Osteocyte (in vitro differentiated cells): Measurements from ENCODE around the gene ZNF628. TPM values are rescaled to one million over a fixed set of nuclear protein-coding genes. Genes with fewer than 3 reads are reported as not detected.
A peak's percentile ranks its signal among the peaks of the same experiment; 100 is the strongest.
"Not testable (repeated sequence)": the region's sequence is repeated elsewhere in the genome, so short reads cannot be mapped to it uniquely, and the experiment has no call there.

ENCODE experiments used
- DNase-seq: peaks from one replicate; pipeline ENCODE4 v3.0.0; 2021; ENCODE audit warnings: mixed read lengths; ENCODE audit not compliant: unreplicated experiment; ENCODE audit errors: extremely low spot score
- H3K27ac Mint-ChIP-seq: one replicate; pipeline ENCODE4 v1.8.0; 2021; ENCODE audit warnings: mild to moderate bottlenecking, mixed read lengths; ENCODE audit not compliant: unreplicated experiment
- H3K27me3 Mint-ChIP-seq: one replicate; pipeline ENCODE4 v1.8.0; 2021; ENCODE audit warnings: mixed read lengths; ENCODE audit not compliant: unreplicated experiment
- H3K36me3 Mint-ChIP-seq: one replicate; pipeline ENCODE4 v1.8.0; 2021; ENCODE audit warnings: mixed read lengths; ENCODE audit not compliant: unreplicated experiment
- H3K4me1 Mint-ChIP-seq: one replicate; pipeline ENCODE4 v1.8.0; 2021; ENCODE audit warnings: mixed read lengths; ENCODE audit not compliant: unreplicated experiment
- H3K4me3 Mint-ChIP-seq: one replicate; pipeline ENCODE4 v1.8.0; 2021; ENCODE audit warnings: mild to moderate bottlenecking, moderate library complexity, mixed read lengths; ENCODE audit not compliant: unreplicated experiment
- H3K9me3 Mint-ChIP-seq: one replicate; pipeline ENCODE4 v1.8.0; 2021; ENCODE audit warnings: mixed read lengths; ENCODE audit not compliant: unreplicated experiment
- total RNA-seq: library from RNA; stranded (reverse); gene quantifications from 2 replicates; pipeline ENCODE4 v1.2.1, GENCODE V29; 2021
- TF ChIP-seq, protein P1 (sequence below): fragments of 200-600 bp; sonication (generic); IDR thresholded peaks from 2 replicates; pipeline ENCODE4 v1.5.0; 2021; ENCODE audit warnings: antibody characterized with exemption, mild to moderate bottlenecking, moderate library complexity

The ZNF628 gene
- total RNA-seq, 1 donor from 2014 or later: 11.6 TPM

- no peak overlapping the region for H3K4me3 Mint-ChIP-seq
- DNase-seq: no peak
- no peaks in the 10 kb centered on the region for H3K9me3 Mint-ChIP-seq
- no peak overlapping the region for H3K27ac Mint-ChIP-seq
- H3K27me3 Mint-ChIP-seq: peaks cover 53% of the 10 kb centered on the region
- peaks cover 10% of the 10 kb centered on the region for H3K4me1 Mint-ChIP-seq
- TF ChIP-seq, protein P1, sequence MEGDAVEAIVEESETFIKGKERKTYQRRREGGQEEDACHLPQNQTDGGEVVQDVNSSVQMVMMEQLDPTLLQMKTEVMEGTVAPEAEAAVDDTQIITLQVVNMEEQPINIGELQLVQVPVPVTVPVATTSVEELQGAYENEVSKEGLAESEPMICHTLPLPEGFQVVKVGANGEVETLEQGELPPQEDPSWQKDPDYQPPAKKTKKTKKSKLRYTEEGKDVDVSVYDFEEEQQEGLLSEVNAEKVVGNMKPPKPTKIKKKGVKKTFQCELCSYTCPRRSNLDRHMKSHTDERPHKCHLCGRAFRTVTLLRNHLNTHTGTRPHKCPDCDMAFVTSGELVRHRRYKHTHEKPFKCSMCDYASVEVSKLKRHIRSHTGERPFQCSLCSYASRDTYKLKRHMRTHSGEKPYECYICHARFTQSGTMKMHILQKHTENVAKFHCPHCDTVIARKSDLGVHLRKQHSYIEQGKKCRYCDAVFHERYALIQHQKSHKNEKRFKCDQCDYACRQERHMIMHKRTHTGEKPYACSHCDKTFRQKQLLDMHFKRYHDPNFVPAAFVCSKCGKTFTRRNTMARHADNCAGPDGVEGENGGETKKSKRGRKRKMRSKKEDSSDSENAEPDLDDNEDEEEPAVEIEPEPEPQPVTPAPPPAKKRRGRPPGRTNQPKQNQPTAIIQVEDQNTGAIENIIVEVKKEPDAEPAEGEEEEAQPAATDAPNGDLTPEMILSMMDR: no peak
- peaks cover 4% of the 10 kb centered on the region for H3K36me3 Mint-ChIP-seq
Measured at GRCh38 chr19:55443824-55444480, 32.5 kb upstream of the ZNF628 start.

DNA sequence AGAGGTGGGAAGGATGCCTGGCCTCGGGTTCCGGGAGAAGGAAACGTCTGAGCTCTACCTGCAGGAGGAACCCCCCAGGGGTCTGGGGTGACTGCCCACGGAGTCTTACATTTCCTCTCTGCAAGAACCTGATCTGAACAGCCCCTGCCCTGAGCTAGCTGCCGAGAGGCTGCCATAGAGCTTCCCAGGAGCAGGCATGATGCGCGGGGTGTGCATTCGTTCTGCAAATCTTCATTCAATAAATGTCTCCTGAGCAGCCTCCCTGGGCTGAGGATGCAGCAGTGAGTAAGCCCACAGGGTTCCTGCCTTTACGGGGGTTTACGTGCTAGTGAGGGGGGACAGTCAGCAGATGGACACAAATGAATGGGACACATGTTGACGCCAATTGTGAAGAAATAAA lies 31.8 kb upstream of the ZNF628 start:
- H3K4me3 Mint-ChIP-seq: no peak overlapping the region
- peaks cover 46% of the 10 kb centered on the region for H3K27me3 Mint-ChIP-seq
- peaks cover 4% of the 10 kb centered on the region for H3K36me3 Mint-ChIP-seq
- H3K27ac Mint-ChIP-seq: no peak overlapping the region
- TF ChIP-seq, protein P1: no peak
- H3K9me3 Mint-ChIP-seq: no peaks in the 10 kb centered on the region
- peaks cover 10% of the 10 kb centered on the region for H3K4me1 Mint-ChIP-seq
- no peak for DNase-seq

DNA sequence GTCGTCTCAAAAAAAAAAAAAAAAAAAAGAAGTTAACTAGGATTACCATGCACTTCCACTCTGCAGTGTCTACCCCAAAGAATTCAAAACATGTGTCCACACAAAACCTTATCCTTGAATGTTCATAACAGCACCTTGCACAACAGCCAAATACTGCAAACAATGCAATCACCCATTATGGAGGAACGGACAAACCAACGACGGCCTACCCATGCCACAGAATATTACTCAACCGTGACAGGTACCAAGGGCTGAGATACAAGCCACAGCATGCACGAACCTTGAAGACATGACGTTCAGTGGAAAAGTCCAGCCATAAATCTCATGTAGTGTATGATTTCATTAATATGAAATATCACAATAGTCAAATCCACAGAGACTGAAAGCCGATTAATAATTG lies 30.4 kb upstream of the ZNF628 start:
- H3K27me3 Mint-ChIP-seq: peaks cover 40% of the 10 kb centered on the region
- H3K4me3 Mint-ChIP-seq: no peak overlapping the region
- TF ChIP-seq, protein P1: no peak
- H3K36me3 Mint-ChIP-seq: peaks cover 4% of the 10 kb centered on the region
- no peak overlapping the region for H3K27ac Mint-ChIP-seq
- H3K4me1 Mint-ChIP-seq: peaks cover 7% of the 10 kb centered on the region
- H3K9me3 Mint-ChIP-seq: no peaks in the 10 kb centered on the region
- DNase-seq: no peak

- TF ChIP-seq, protein P1: peak; percentile 6
- no peak overlapping the region for H3K4me3 Mint-ChIP-seq
- peaks cover 2% of the 10 kb centered on the region for H3K36me3 Mint-ChIP-seq
- peaks cover 33% of the 10 kb centered on the region for H3K27me3 Mint-ChIP-seq
- no peaks in the 10 kb centered on the region for H3K9me3 Mint-ChIP-seq
- peaks cover 9% of the 10 kb centered on the region for H3K4me1 Mint-ChIP-seq
- H3K27ac Mint-ChIP-seq: no peak overlapping the region
- no peak for DNase-seq
Measured at GRCh38 chr19:55447421-55448174, 28.8 kb upstream of the ZNF628 start.

DNA sequence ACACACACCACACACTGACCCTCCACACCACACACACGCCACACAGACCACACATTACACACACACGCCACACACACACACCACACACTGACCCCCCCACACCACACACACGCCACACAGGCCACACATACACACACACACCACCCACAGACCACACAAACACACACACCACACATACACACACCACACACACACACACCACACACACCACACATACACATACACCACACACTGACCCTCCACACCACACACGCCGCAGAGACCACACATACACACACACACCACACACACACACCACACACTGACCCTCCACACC lies 28.3 kb upstream of the ZNF628 start:
- H3K27me3 Mint-ChIP-seq: peaks cover 32% of the 10 kb centered on the region
- not testable (repeated sequence) for H3K36me3 Mint-ChIP-seq, H3K9me3 Mint-ChIP-seq, H3K4me1 Mint-ChIP-seq, H3K4me3 Mint-ChIP-seq, H3K27ac Mint-ChIP-seq, DNase-seq
